GM13976 (cell line): ENCODE results near the gene LAMP5.

Source experiments
- DNase-seq: peaks from one replicate; pipeline ENCODE4 v3.0.0; 2012; ENCODE audit warnings: low spot score
- CTCF ChIP-seq: IDR thresholded peaks from 2 replicates; pipeline ENCODE4 v1.5.1; 2012; ENCODE audit warnings: borderline replicate concordance, mild to moderate bottlenecking; ENCODE audit not compliant: insufficient read depth; ENCODE audit errors: extremely low read depth, missing control alignments, control extremely low read depth
- in situ Hi-C: fragments of 300-500 bp; cut with MboI; formaldehyde crosslinking; loops from one replicate; pipeline ENCODE4 v1.12.0; 2022; ENCODE audit warnings: low sequenced_read_pairs, mixed read lengths, inconsistent platforms; ENCODE audit not compliant: unreplicated experiment

LAMP5 gene

GRCh38 chr20:9557411-9557810 lies 43.0 kb downstream of the LAMP5 start:
- no peak for DNase-seq
- in situ Hi-C loops: no loop called here
- no peak for TF ChIP-seq CTCF

- DNase-seq: no peak
- no peak for TF ChIP-seq CTCF
- in situ Hi-C loops: no loop called here
Observed at GRCh38 chr20:9565910-9566550, 51.6 kb downstream of the LAMP5 start.

- in situ Hi-C loops: no loop called here
- TF ChIP-seq CTCF: no peak
- no peak for DNase-seq
Observed at GRCh38 chr20:9566977-9567376, 52.6 kb downstream of the LAMP5 start.

- in situ Hi-C loops: no loop called here
- no peak for TF ChIP-seq CTCF
- no peak for DNase-seq
Observed at GRCh38 chr20:9570612-9571011, 56.2 kb downstream of the LAMP5 start.

GRCh38 chr20:9571783-9572182 lies 57.4 kb downstream of the LAMP5 start:
- no peak for DNase-seq
- in situ Hi-C loops: no loop called here
- TF ChIP-seq CTCF: no peak

GRCh38 chr20:9572670-9573069 lies 58.3 kb downstream of the LAMP5 start:
- DNase-seq: no peak
- in situ Hi-C loops: no loop called here

More at GRCh38 chr20:9572670-9573069, 58.3 kb downstream of the LAMP5 start:
- no peak for TF ChIP-seq CTCF
